WTC11 (cell line): ENCODE measurements around the gene ZNF740.

Experiments used
- SMAD3 ChIP-seq: sonication (generic); formaldehyde crosslinking; IDR thresholded peaks from 2 replicates; pipeline ENCODE4 v1.8.0; 2022; ENCODE audit warnings: missing genetic modification reagents, mild to moderate bottlenecking, borderline replicate concordance
- TEAD1 ChIP-seq: sonication (generic); formaldehyde crosslinking; IDR thresholded peaks from 2 replicates; pipeline ENCODE4 v1.8.0; 2022; ENCODE audit warnings: mild to moderate bottlenecking, missing genetic modification reagents
- ZNF138 ChIP-seq: sonication (generic); formaldehyde crosslinking; conservative IDR thresholded peaks from 2 replicates; pipeline ENCODE4 v1.8.1; 2022; ENCODE audit warnings: mild to moderate bottlenecking, moderate library complexity, missing genetic modification reagents
- TF ChIP-seq, protein P1 (sequence below): fragments of 200-600 bp; IDR thresholded peaks from 2 replicates; pipeline ENCODE4 v1.8.0; 2022; ENCODE audit warnings: antibody characterized with exemption
- TF ChIP-seq, protein P2 (sequence below): sonication (generic); formaldehyde crosslinking; conservative IDR thresholded peaks from 2 replicates; pipeline ENCODE4 v1.8.1; 2022; ENCODE audit warnings: mild to moderate bottlenecking, missing genetic modification reagents

DNA sequence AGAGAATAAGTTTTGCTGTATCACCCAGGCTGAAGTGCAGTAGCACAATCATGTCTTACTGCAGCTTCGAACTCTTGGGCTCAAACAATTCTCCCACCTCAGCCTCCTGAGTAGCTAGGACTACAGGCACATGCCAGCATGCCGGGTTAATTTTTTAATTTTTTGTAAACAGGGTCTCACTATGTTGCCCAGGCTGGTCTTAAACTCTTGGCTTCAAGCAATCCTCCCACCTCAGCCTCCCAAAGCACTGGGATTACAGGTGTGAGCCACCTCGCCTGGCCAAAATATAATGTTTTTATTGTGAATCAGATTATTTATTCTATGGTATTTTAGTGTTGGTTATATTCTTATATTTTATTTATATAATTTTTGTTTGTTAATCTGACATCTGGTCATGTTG lies 3.8 kb upstream of the ZNF740 start:
- TF ChIP-seq SMAD3 (CRISPR knock-in tag) (no peak), TEAD1 (CRISPR knock-in tag) (no peak), ZNF138 (no peak)
- TF ChIP-seq, protein P1, sequence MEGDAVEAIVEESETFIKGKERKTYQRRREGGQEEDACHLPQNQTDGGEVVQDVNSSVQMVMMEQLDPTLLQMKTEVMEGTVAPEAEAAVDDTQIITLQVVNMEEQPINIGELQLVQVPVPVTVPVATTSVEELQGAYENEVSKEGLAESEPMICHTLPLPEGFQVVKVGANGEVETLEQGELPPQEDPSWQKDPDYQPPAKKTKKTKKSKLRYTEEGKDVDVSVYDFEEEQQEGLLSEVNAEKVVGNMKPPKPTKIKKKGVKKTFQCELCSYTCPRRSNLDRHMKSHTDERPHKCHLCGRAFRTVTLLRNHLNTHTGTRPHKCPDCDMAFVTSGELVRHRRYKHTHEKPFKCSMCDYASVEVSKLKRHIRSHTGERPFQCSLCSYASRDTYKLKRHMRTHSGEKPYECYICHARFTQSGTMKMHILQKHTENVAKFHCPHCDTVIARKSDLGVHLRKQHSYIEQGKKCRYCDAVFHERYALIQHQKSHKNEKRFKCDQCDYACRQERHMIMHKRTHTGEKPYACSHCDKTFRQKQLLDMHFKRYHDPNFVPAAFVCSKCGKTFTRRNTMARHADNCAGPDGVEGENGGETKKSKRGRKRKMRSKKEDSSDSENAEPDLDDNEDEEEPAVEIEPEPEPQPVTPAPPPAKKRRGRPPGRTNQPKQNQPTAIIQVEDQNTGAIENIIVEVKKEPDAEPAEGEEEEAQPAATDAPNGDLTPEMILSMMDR = no peak
- TF ChIP-seq, protein P2, sequence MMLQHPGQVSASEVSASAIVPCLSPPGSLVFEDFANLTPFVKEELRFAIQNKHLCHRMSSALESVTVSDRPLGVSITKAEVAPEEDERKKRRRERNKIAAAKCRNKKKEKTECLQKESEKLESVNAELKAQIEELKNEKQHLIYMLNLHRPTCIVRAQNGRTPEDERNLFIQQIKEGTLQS (CRISPR knock-in tag) = no peak
